Liver (tissue), 9 donors: ENCODE data around the gene LPCAT1. TPM values are rescaled to one million over a fixed set of nuclear protein-coding genes. Genes with fewer than 3 reads are reported as not detected.

Experiments
- DNase-seq: peaks from one replicate; pipeline ENCODE4 v3.0.0-alpha.2; 2017; ENCODE audit warnings: low spot score
- H3K27ac ChIP-seq, 2 donors: one replicate each; pipeline ENCODE4 v1.7.0; 2013; ENCODE audit warnings: inconsistent platforms in 2 of 2, low read length in 2 of 2, control low read depth in 1 of 2, low read depth in 1 of 2, mild to moderate bottlenecking in 1 of 2
- H3K27me3 ChIP-seq, 4 donors: one replicate each; pipeline versions ENCODE4 v1.6.1 to v1.7.0; 2013; ENCODE audit warnings: low read length in 3 of 4, inconsistent platforms in 1 of 4, mild to moderate bottlenecking in 1 of 4, moderate library complexity in 1 of 4; ENCODE audit not compliant: control insufficient read depth in 4 of 4, insufficient read depth in 4 of 4
- H3K36me3 ChIP-seq, 4 donors: one replicate each; pipeline versions ENCODE4 v1.6.1 to v1.7.0; 2013; ENCODE audit warnings: low read length in 3 of 4, mild to moderate bottlenecking in 3 of 4, low read depth in 1 of 4, moderate library complexity in 1 of 4; ENCODE audit not compliant: control insufficient read depth in 4 of 4, insufficient read depth in 3 of 4
- H3K4me1 ChIP-seq, 4 donors: one replicate each; pipeline versions ENCODE4 v1.6.1 to v1.7.0; 2013; ENCODE audit warnings: low read length in 3 of 4, mild to moderate bottlenecking in 3 of 4, moderate library complexity in 1 of 4; ENCODE audit not compliant: control insufficient read depth in 4 of 4, insufficient read depth in 4 of 4
- H3K4me3 ChIP-seq, 3 donors: one replicate each; pipeline versions ENCODE4 v1.6.1 to v1.7.0; 2013; ENCODE audit warnings: low read length in 3 of 3, control low read depth in 1 of 3, low read depth in 1 of 3, mild to moderate bottlenecking in 1 of 3
- H3K9ac ChIP-seq, 2 donors: one replicate each; pipeline ENCODE4 v1.7.0; 2013; ENCODE audit warnings: low read length in 2 of 2, mild to moderate bottlenecking in 2 of 2, moderate library complexity in 2 of 2, control low read depth in 1 of 2, low read depth in 1 of 2
- H3K9me3 ChIP-seq, 4 donors: one replicate each; pipeline versions ENCODE4 v1.6.1 to v1.7.0; 2013; ENCODE audit warnings: low read length in 3 of 4; ENCODE audit not compliant: control insufficient read depth in 4 of 4
- EGR1 ChIP-seq, 2 donors: IDR thresholded peaks; 2 replicates each; pipeline ENCODE4 v1.6.1; 2016 to 2018; ENCODE audit warnings: antibody characterized with exemption in 2 of 2, low read depth in 2 of 2
- FOXA1 ChIP-seq: IDR thresholded peaks from 2 replicates; pipeline ENCODE4 v1.6.1; 2016; ENCODE audit warnings: antibody characterized with exemption
- GABPA ChIP-seq, 2 donors: IDR thresholded peaks in 1 of 2; conservative IDR thresholded peaks in 1 of 2; 2 replicates each; pipeline ENCODE4 v1.6.1; 2016; ENCODE audit warnings: antibody characterized with exemption in 2 of 2, mild to moderate bottlenecking in 1 of 2, moderate library complexity in 1 of 2
- HNF4A ChIP-seq, 2 donors: conservative IDR thresholded peaks; 2 replicates each; pipeline ENCODE4 v1.6.1; 2016; ENCODE audit warnings: antibody characterized with exemption in 2 of 2, mild to moderate bottlenecking in 2 of 2
- HNF4G ChIP-seq: IDR thresholded peaks from 2 replicates; pipeline ENCODE4 v1.6.1; 2016; ENCODE audit warnings: antibody characterized with exemption
- JUND ChIP-seq, 2 donors: IDR thresholded peaks; 2 replicates each; pipeline ENCODE4 v1.6.1; 2016; ENCODE audit warnings: antibody characterized with exemption in 2 of 2
- MAX ChIP-seq: IDR thresholded peaks from 2 replicates; pipeline ENCODE4 v1.6.1; 2016; ENCODE audit warnings: antibody characterized with exemption
- NR2F2 ChIP-seq: IDR thresholded peaks from 2 replicates; pipeline ENCODE4 v1.6.1; 2016; ENCODE audit warnings: antibody characterized with exemption
- REST ChIP-seq: IDR thresholded peaks from 2 replicates; pipeline ENCODE4 v1.6.1; 2016; ENCODE audit warnings: antibody characterized with exemption, mild to moderate bottlenecking
- RXRA ChIP-seq, 2 donors: IDR thresholded peaks; 2 replicates each; pipeline ENCODE4 v1.6.1; 2017 to 2018; ENCODE audit warnings: antibody characterized with exemption in 2 of 2, mild to moderate bottlenecking in 1 of 2
- SP1 ChIP-seq: IDR thresholded peaks from 2 replicates; pipeline ENCODE4 v1.6.1; 2018; ENCODE audit warnings: antibody characterized with exemption, mild to moderate bottlenecking
- TAF1 ChIP-seq: conservative IDR thresholded peaks from 2 replicates; pipeline ENCODE4 v1.6.1; 2016; ENCODE audit warnings: antibody characterized with exemption, mild to moderate bottlenecking
- ZBTB33 ChIP-seq: IDR thresholded peaks from 2 replicates; pipeline ENCODE4 v1.6.1; 2016; ENCODE audit warnings: antibody characterized with exemption
- WGBS: extraction: QIAGEN DNeasy Blood & Tissue Kit; methylation state at CpG from one replicate; pipeline ENCODE4 v1.1.7; 2013; 5-methylcytosine and 5-hydroxymethylcytosine counted together
- polyA plus RNA-seq, 2 donors: library from polyadenylated mRNA; stranded (reverse) in 1 of 2; unstranded in 1 of 2; fragments of 200-250 nt in 1 of 2; fragments of >200 nt in 1 of 2; fragmentation: Nextera tagmentation in 1 of 2; extraction: Ambion mirVana in 1 of 2; gene quantifications; one replicate each; pipeline versions ENCODE4 v1.2.1 to v1.2.3, GENCODE V29; 2013 to 2015
- total RNA-seq, 2 donors: library from RNA; depleted of rRNA; stranded (reverse); fragments of >200 nt; gene quantifications; one replicate each; pipeline ENCODE4 v1.2.3, GENCODE V29; 2014
- TF ChIP-seq, protein P1 (sequence below): fragments of 150-350 bp; IDR thresholded peaks from 2 replicates; pipeline ENCODE4 v1.5.1; 2017; ENCODE audit warnings: improper control_type of control experiment, low read depth, low read length; ENCODE audit not compliant: missing input control
- TF ChIP-seq, protein P2 (sequence below): IDR thresholded peaks from 2 replicates; pipeline ENCODE4 v1.6.1; 2016; ENCODE audit warnings: antibody characterized with exemption
- donor health status: healthy.
- donor health status: healthy.
- donor health status: healthy.
- donor health status: healthy.
- donor health status: healthy.

The LPCAT1 gene
- total and polyA plus RNA-seq, 4 donors, result 1.5 to 12.8 (median 9.9) TPM

GRCh38 chr5:1564824-1565736 lies 41.3 kb upstream of the LPCAT1 start:
- no peak for DNase-seq
- no peak overlapping the region for H3K9ac ChIP-seq
- WGBS, result 93% methylated on average over 22 of the region's 22 CpGs
- H3K27me3 ChIP-seq, result no peaks in the 10 kb centered on the region
- no peak for TF ChIP-seq GABPA (IDR thresholded peaks at IDR 0.05 in 1 of 2, conservative IDR thresholded peaks at IDR 0.05 in 1 of 2)
- TF ChIP-seq HNF4G, result no peak
- no peak for TF ChIP-seq MAX
- no peak for TF ChIP-seq NR2F2
- TF ChIP-seq, protein P1, sequence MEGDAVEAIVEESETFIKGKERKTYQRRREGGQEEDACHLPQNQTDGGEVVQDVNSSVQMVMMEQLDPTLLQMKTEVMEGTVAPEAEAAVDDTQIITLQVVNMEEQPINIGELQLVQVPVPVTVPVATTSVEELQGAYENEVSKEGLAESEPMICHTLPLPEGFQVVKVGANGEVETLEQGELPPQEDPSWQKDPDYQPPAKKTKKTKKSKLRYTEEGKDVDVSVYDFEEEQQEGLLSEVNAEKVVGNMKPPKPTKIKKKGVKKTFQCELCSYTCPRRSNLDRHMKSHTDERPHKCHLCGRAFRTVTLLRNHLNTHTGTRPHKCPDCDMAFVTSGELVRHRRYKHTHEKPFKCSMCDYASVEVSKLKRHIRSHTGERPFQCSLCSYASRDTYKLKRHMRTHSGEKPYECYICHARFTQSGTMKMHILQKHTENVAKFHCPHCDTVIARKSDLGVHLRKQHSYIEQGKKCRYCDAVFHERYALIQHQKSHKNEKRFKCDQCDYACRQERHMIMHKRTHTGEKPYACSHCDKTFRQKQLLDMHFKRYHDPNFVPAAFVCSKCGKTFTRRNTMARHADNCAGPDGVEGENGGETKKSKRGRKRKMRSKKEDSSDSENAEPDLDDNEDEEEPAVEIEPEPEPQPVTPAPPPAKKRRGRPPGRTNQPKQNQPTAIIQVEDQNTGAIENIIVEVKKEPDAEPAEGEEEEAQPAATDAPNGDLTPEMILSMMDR, result no peak
- TF ChIP-seq, protein P2, sequence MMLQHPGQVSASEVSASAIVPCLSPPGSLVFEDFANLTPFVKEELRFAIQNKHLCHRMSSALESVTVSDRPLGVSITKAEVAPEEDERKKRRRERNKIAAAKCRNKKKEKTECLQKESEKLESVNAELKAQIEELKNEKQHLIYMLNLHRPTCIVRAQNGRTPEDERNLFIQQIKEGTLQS, result no peak
- no peak for TF ChIP-seq JUND (IDR thresholded peaks at IDR 0.05)
- TF ChIP-seq FOXA1, result no peak
- no peak for TF ChIP-seq TAF1
- TF ChIP-seq ZBTB33, result no peak
- no peak for TF ChIP-seq RXRA (IDR thresholded peaks at IDR 0.05)
- TF ChIP-seq SP1, result no peak
- no peak for TF ChIP-seq EGR1 (IDR thresholded peaks at IDR 0.05; ENCODE audit: low read depth in 2 of 2)
- no peak for TF ChIP-seq HNF4A (conservative IDR thresholded peaks at IDR 0.05)
- H3K9me3 ChIP-seq, result no peaks in the 10 kb centered on the region
- H3K4me3 ChIP-seq, result no peak overlapping the region
- H3K4me1 ChIP-seq, result peaks cover 4 to 14% (median 12%) of the 10 kb centered on the region in 4 donors
- H3K27ac ChIP-seq, result no peak overlapping the region
- no peaks in the 10 kb centered on the region for H3K36me3 ChIP-seq

- no peak for DNase-seq
- peaks cover 4 to 14% (median 12%) of the 10 kb centered on the region in 4 donors for H3K4me1 ChIP-seq
- no peaks in the 10 kb centered on the region for H3K36me3 ChIP-seq
- 85% methylated on average over 14 of the region's 14 CpGs for WGBS
- no peaks in the 10 kb centered on the region for H3K9me3 ChIP-seq
- H3K27ac ChIP-seq, result no peak overlapping the region
- TF ChIP-seq REST, result no peak
- TF ChIP-seq RXRA (IDR thresholded peaks at IDR 0.05), result peak in 1 of 2 donors; percentile 11
- H3K4me3 ChIP-seq, result no peak overlapping the region
- H3K27me3 ChIP-seq, result no peaks in the 10 kb centered on the region
- H3K9ac ChIP-seq, result no peak overlapping the region
These were observed 40.5 kb upstream of the LPCAT1 start for GRCh38 chr5:1564182-1564748.
